A673 (cell line): ENCODE results near the gene VWA8.

Source experiments
- CTCF ChIP-seq: fragments of 300-800, 200-600 bp; sonication (generic); conservative IDR thresholded peaks from 2 replicates; pipeline ENCODE4 v1.5.1; 2017; ENCODE audit warnings: low read depth, mild to moderate bottlenecking, antibody characterized with exemption, low read length, moderate library complexity, mixed read lengths
- EZH2 ChIP-seq: fragments of 200-600 bp; sonication (generic); IDR thresholded peaks from 2 replicates; pipeline ENCODE4 v1.6.1; 2017; ENCODE audit warnings: borderline replicate concordance, low read depth, mild to moderate bottlenecking, mixed read lengths, antibody characterized with exemption, low read length; ENCODE audit not compliant: poor library complexity, severe bottlenecking

- TF ChIP-seq CTCF: no peak
- no peak for TF ChIP-seq EZH2
These were observed 179.9 kb downstream of the VWA8 start for GRCh38 chr13:41780715-41781706.
